ENCODE measurements around the gene ELMO3.

Gene ELMO3

DNA sequence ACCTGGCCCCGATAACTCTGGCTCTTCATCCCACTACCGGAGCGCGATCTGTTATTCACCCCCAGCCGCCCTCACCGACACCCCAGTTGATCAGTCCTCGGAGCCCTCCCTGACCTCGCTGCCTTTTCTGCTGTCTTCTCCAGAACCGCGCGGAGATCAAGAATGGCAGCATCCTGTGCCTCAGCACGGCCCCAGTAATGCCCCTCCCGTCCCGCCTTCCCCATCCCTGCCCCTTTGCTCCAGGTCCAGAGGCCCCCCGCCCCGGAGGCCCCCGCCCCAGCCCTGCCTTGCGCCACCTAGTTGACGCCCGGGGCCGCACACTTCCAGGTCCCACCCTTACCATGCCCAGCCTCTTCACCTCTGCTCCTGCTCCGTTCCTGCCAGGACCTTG lies 872 bp downstream of the ELMO3 start:
- no peak overlapping the region for H3K4me3 ChIP-seq (replicated peaks; ENCODE audit: insufficient read depth, low read length)
- no peak overlapping the region for H3K27ac ChIP-seq (replicated peaks)
- no peak for TF ChIP-seq CTCF (IDR thresholded peaks at IDR 0.05; ENCODE audit: insufficient read depth, low read length)
- no peak for TF ChIP-seq SPI1 (IDR thresholded peaks at IDR 0.05; ENCODE audit: borderline replicate concordance, low read depth)
- no peak for TF ChIP-seq POLR2AphosphoS5 (IDR thresholded peaks at IDR 0.05; ENCODE audit: low read depth)
- TF ChIP-seq REST (IDR thresholded peaks at IDR 0.05; ENCODE audit: insufficient replicate concordance, low read depth), result no peak
- TF ChIP-seq GABPA (IDR thresholded peaks at IDR 0.05; ENCODE audit: low read depth), result no peak
- no peaks in the 10 kb centered on the region for H3K27me3 ChIP-seq (ENCODE audit: insufficient read depth, poor library complexity, severe bottlenecking)
- DNase-seq (ENCODE audit: low read depth in 1 of 2, low spot score in 1 of 2), result no peak

- TF ChIP-seq REST (IDR thresholded peaks at IDR 0.05; ENCODE audit: insufficient replicate concordance, low read depth), result no peak
- TF ChIP-seq SPI1 (IDR thresholded peaks at IDR 0.05; ENCODE audit: borderline replicate concordance, low read depth), result no peak
- TF ChIP-seq GABPA (IDR thresholded peaks at IDR 0.05; ENCODE audit: low read depth), result no peak
- no peak for TF ChIP-seq CTCF (IDR thresholded peaks at IDR 0.05; ENCODE audit: insufficient read depth, low read length)
- TF ChIP-seq POLR2AphosphoS5 (IDR thresholded peaks at IDR 0.05; ENCODE audit: low read depth), result no peak
These were observed 1.6 kb downstream of the ELMO3 start for GRCh38 chr16:67200491-67200890.

GRCh38 chr16:67201411-67202345 lies 2.7 kb downstream of the ELMO3 start:
- Histone ChIP-seq H3K4me3 (replicated peaks; ENCODE audit: insufficient read depth, low read length) (no peak overlapping the region), H3K27me3 (ENCODE audit: insufficient read depth, poor library complexity, severe bottlenecking) (no peaks in the 10 kb centered on the region), H3K27ac (replicated peaks) (no peak overlapping the region)
- TF ChIP-seq REST (IDR thresholded peaks at IDR 0.05; ENCODE audit: insufficient replicate concordance, low read depth) (no peak), POLR2AphosphoS5 (IDR thresholded peaks at IDR 0.05; ENCODE audit: low read depth) (no peak), GABPA (IDR thresholded peaks at IDR 0.05; ENCODE audit: low read depth) (no peak), CTCF (IDR thresholded peaks at IDR 0.05; ENCODE audit: insufficient read depth, low read length) (no peak), SPI1 (IDR thresholded peaks at IDR 0.05; ENCODE audit: borderline replicate concordance, low read depth) (no peak)
- DNase-seq (ENCODE audit: low read depth in 1 of 2, low spot score in 1 of 2), result no peak

More at GRCh38 chr16:67200491-67200890, 1.6 kb downstream of the ELMO3 start:
- no peak overlapping the region for H3K4me3 ChIP-seq (replicated peaks; ENCODE audit: insufficient read depth, low read length)
- H3K27ac ChIP-seq (replicated peaks), result no peak overlapping the region
- no peaks in the 10 kb centered on the region for H3K27me3 ChIP-seq (ENCODE audit: insufficient read depth, poor library complexity, severe bottlenecking)
- DNase-seq (ENCODE audit: low read depth in 1 of 2, low spot score in 1 of 2), result no peak

All from HL-60 (cell line).